Stomach smooth muscle (tissue), 2 donors: Measurements from ENCODE around the gene ANK2.

Experiments
- H3K27ac ChIP-seq: one replicate; pipeline ENCODE4 v1.7.0; 2013; ENCODE audit warnings: mild to moderate bottlenecking, low read length, inconsistent platforms
- H3K27me3 ChIP-seq, 2 donors: one replicate each; pipeline ENCODE4 v1.7.0; 2013; ENCODE audit warnings: low read length in 2 of 2; ENCODE audit not compliant: insufficient read depth in 2 of 2, control insufficient read depth in 1 of 2
- H3K36me3 ChIP-seq, 2 donors: one replicate each; pipeline ENCODE4 v1.7.0; 2013; ENCODE audit warnings: low read length in 2 of 2; ENCODE audit not compliant: control insufficient read depth in 2 of 2, insufficient read depth in 2 of 2
- H3K4me1 ChIP-seq: one replicate; pipeline ENCODE4 v1.7.0; 2013; ENCODE audit warnings: low read length; ENCODE audit not compliant: control insufficient read depth, insufficient read depth
- H3K4me3 ChIP-seq, 2 donors: one replicate each; pipeline ENCODE4 v1.7.0; 2013; ENCODE audit warnings: low read length in 2 of 2
- H3K9ac ChIP-seq, 2 donors: one replicate each; pipeline ENCODE4 v1.7.0; 2013; ENCODE audit warnings: low read length in 2 of 2, mild to moderate bottlenecking in 1 of 2
- H3K9me3 ChIP-seq, 2 donors: one replicate each; pipeline ENCODE4 v1.7.0; 2013; ENCODE audit warnings: low read length in 2 of 2; ENCODE audit not compliant: control insufficient read depth in 2 of 2
- donor health status: healthy.
- donor health status: Pancreatic carcinoma.

ANK2 gene

GRCh38 chr4:113186913-113187312, 137.5 kb downstream of the ANK2 start:
- H3K36me3 ChIP-seq, result no peaks in the 10 kb centered on the region

GRCh38 chr4:113187358-113187757, 137.9 kb downstream of the ANK2 start:
- Histone ChIP-seq H3K27me3 (no peaks in the 10 kb centered on the region), H3K36me3 (no peaks in the 10 kb centered on the region), H3K4me3 (no peak overlapping the region), H3K9ac (no peak overlapping the region), H3K27ac (no peak overlapping the region), H3K9me3 (no peaks in the 10 kb centered on the region), H3K4me1 (no peaks in the 10 kb centered on the region)

More at GRCh38 chr4:113186913-113187312, 137.5 kb downstream of the ANK2 start:
- H3K27me3 ChIP-seq, result no peaks in the 10 kb centered on the region
- H3K9me3 ChIP-seq, result no peaks in the 10 kb centered on the region
- no peak overlapping the region for H3K4me3 ChIP-seq
- H3K27ac ChIP-seq, result no peak overlapping the region
- H3K9ac ChIP-seq, result no peak overlapping the region
- no peaks in the 10 kb centered on the region for H3K4me1 ChIP-seq

- H3K4me3 ChIP-seq, result no peak overlapping the region
- no peaks in the 10 kb centered on the region for H3K9me3 ChIP-seq
- no peak overlapping the region for H3K27ac ChIP-seq
- no peaks in the 10 kb centered on the region for H3K36me3 ChIP-seq
- no peaks in the 10 kb centered on the region for H3K27me3 ChIP-seq
- no peak overlapping the region for H3K9ac ChIP-seq
- H3K4me1 ChIP-seq, result no peaks in the 10 kb centered on the region
Observed at GRCh38 chr4:113189546-113189945, 140.1 kb downstream of the ANK2 start.

GRCh38 chr4:113209153-113209552, 159.7 kb downstream of the ANK2 start:
- Histone ChIP-seq H3K9me3 (no peaks in the 10 kb centered on the region), H3K36me3 (no peaks in the 10 kb centered on the region), H3K4me1 (no peaks in the 10 kb centered on the region), H3K4me3 (no peak overlapping the region), H3K27me3 (no peaks in the 10 kb centered on the region), H3K27ac (no peak overlapping the region), H3K9ac (no peak overlapping the region)

- H3K27me3 ChIP-seq, result no peaks in the 10 kb centered on the region
- H3K27ac ChIP-seq, result no peak overlapping the region
- no peak overlapping the region for H3K4me3 ChIP-seq
- no peak overlapping the region for H3K9ac ChIP-seq
- no peaks in the 10 kb centered on the region for H3K36me3 ChIP-seq
- no peaks in the 10 kb centered on the region for H3K4me1 ChIP-seq
- H3K9me3 ChIP-seq, result no peaks in the 10 kb centered on the region
Observed at GRCh38 chr4:113209652-113210320, 160.3 kb downstream of the ANK2 start.

GRCh38 chr4:113212613-113213012, 163.2 kb downstream of the ANK2 start:
- no peak overlapping the region for H3K27ac ChIP-seq
- H3K9ac ChIP-seq, result no peak overlapping the region
- no peaks in the 10 kb centered on the region for H3K9me3 ChIP-seq

GRCh38 chr4:113221990-113222389, 172.5 kb downstream of the ANK2 start:
- no peaks in the 10 kb centered on the region for H3K9me3 ChIP-seq
- no peak overlapping the region for H3K9ac ChIP-seq

More at GRCh38 chr4:113212613-113213012, 163.2 kb downstream of the ANK2 start:
- Histone ChIP-seq H3K4me1 (no peaks in the 10 kb centered on the region), H3K4me3 (no peak overlapping the region), H3K27me3 (no peaks in the 10 kb centered on the region), H3K36me3 (no peaks in the 10 kb centered on the region)

GRCh38 chr4:113222471-113222870, 173.0 kb downstream of the ANK2 start:
- no peak overlapping the region for H3K4me3 ChIP-seq
- H3K27me3 ChIP-seq, result no peaks in the 10 kb centered on the region
- no peaks in the 10 kb centered on the region for H3K4me1 ChIP-seq
- H3K9me3 ChIP-seq, result no peaks in the 10 kb centered on the region
- no peak overlapping the region for H3K9ac ChIP-seq
- H3K36me3 ChIP-seq, result no peaks in the 10 kb centered on the region
- no peak overlapping the region for H3K27ac ChIP-seq

More at GRCh38 chr4:113221990-113222389, 172.5 kb downstream of the ANK2 start:
- H3K4me1 ChIP-seq, result no peaks in the 10 kb centered on the region
- H3K27me3 ChIP-seq, result no peaks in the 10 kb centered on the region
- no peak overlapping the region for H3K27ac ChIP-seq
- no peak overlapping the region for H3K4me3 ChIP-seq
- H3K36me3 ChIP-seq, result no peaks in the 10 kb centered on the region

GRCh38 chr4:113223001-113223400, 173.5 kb downstream of the ANK2 start:
- H3K4me1 ChIP-seq, result no peaks in the 10 kb centered on the region
- no peaks in the 10 kb centered on the region for H3K27me3 ChIP-seq
- H3K9me3 ChIP-seq, result no peaks in the 10 kb centered on the region
- no peaks in the 10 kb centered on the region for H3K36me3 ChIP-seq
- no peak overlapping the region for H3K27ac ChIP-seq
- H3K9ac ChIP-seq, result no peak overlapping the region
- H3K4me3 ChIP-seq, result no peak overlapping the region

GRCh38 chr4:113232194-113232593, 182.7 kb downstream of the ANK2 start:
- no peaks in the 10 kb centered on the region for H3K9me3 ChIP-seq
- no peaks in the 10 kb centered on the region for H3K27me3 ChIP-seq
- H3K4me3 ChIP-seq, result no peak overlapping the region
- no peaks in the 10 kb centered on the region for H3K4me1 ChIP-seq
- H3K9ac ChIP-seq, result no peak overlapping the region
- H3K36me3 ChIP-seq, result peaks cover 0 to 3% of the 10 kb centered on the region in 2 donors
- H3K27ac ChIP-seq, result no peak overlapping the region

- Histone ChIP-seq H3K4me3 (no peak overlapping the region), H3K9ac (no peak overlapping the region), H3K4me1 (no peaks in the 10 kb centered on the region), H3K36me3 (no peaks in the 10 kb centered on the region), H3K27me3 (no peaks in the 10 kb centered on the region), H3K9me3 (no peaks in the 10 kb centered on the region), H3K27ac (no peak overlapping the region)
Observed at GRCh38 chr4:113236916-113237315, 187.5 kb downstream of the ANK2 start.
